ENCODE measurements around the gene SCAMP2.
A peak's percentile ranks its signal among the peaks of the same experiment; 100 is the strongest.

Gene SCAMP2

GRCh38 chr15:74820056-74820455, 53.1 kb downstream of the SCAMP2 start:
- no peak for ATAC-seq
- no peak for TF ChIP-seq ZC3H10 (CRISPR knock-in tag; IDR thresholded peaks at IDR 0.05)
- no peak for TF ChIP-seq PPARA (CRISPR knock-in tag; IDR thresholded peaks at IDR 0.05; ENCODE audit: borderline replicate concordance)
- TF ChIP-seq PATZ1 (CRISPR knock-in tag; IDR thresholded peaks at IDR 0.05; ENCODE audit: borderline replicate concordance), result no peak
- no peak for TF ChIP-seq CSDC2 (CRISPR knock-in tag; IDR thresholded peaks at IDR 0.05)

- peak; percentile 60 for ATAC-seq
- TF ChIP-seq GLIS3 (CRISPR knock-in tag; IDR thresholded peaks at IDR 0.05) (no peak), ZNF565 (CRISPR knock-in tag; conservative IDR thresholded peaks at IDR 0.05; ENCODE audit: low read depth) (no peak), TOX (CRISPR knock-in tag; IDR thresholded peaks at IDR 0.05; ENCODE audit: borderline replicate concordance) (no peak), ZFP30 (CRISPR knock-in tag; IDR thresholded peaks at IDR 0.05) (no peak), ZC3H10 (CRISPR knock-in tag; IDR thresholded peaks at IDR 0.05) (no peak), ZFP3 (CRISPR knock-in tag; IDR thresholded peaks at IDR 0.05) (no peak), CREB5 (CRISPR knock-in tag; IDR thresholded peaks at IDR 0.05; ENCODE audit: low read depth) (no peak), ARNTL (CRISPR knock-in tag; IDR thresholded peaks at IDR 0.05; ENCODE audit: borderline replicate concordance, low read depth) (no peak), ZNF8 (CRISPR knock-in tag; IDR thresholded peaks at IDR 0.05) (no peak), PATZ1 (CRISPR knock-in tag; IDR thresholded peaks at IDR 0.05; ENCODE audit: borderline replicate concordance) (no peak), ESRRG (CRISPR knock-in tag; IDR thresholded peaks at IDR 0.05) (no peak), TCF4 (CRISPR knock-in tag; IDR thresholded peaks at IDR 0.05; ENCODE audit: borderline replicate concordance) (no peak), POU6F1 (CRISPR knock-in tag; IDR thresholded peaks at IDR 0.05; ENCODE audit: borderline replicate concordance, low read depth) (no peak), PPARA (CRISPR knock-in tag; IDR thresholded peaks at IDR 0.05; ENCODE audit: borderline replicate concordance) (no peak), ISL1 (CRISPR knock-in tag; IDR thresholded peaks at IDR 0.05) (no peak), BACH2 (CRISPR knock-in tag; IDR thresholded peaks at IDR 0.05; ENCODE audit: borderline replicate concordance) (no peak), TSHZ2 (CRISPR knock-in tag; IDR thresholded peaks at IDR 0.05) (no peak), CSRNP3 (CRISPR knock-in tag; IDR thresholded peaks at IDR 0.05) (no peak), RARB (CRISPR knock-in tag; IDR thresholded peaks at IDR 0.05) (no peak)
Observed at GRCh38 chr15:74817370-74817737, 55.8 kb downstream of the SCAMP2 start.

Data from SK-N-SH treated with all-trans-retinoic acid at 6 μM for 48 hours (cell line).